Right lung (tissue), 5 donors: ENCODE data around the gene MOB3B. TPM values are rescaled to one million over a fixed set of nuclear protein-coding genes. Genes with fewer than 3 reads are reported as not detected.
"Not testable (repeated sequence)": the region's sequence is repeated elsewhere in the genome, so short reads cannot be mapped to it uniquely, and the experiment has no call there.

Experiments used
- DNase-seq, 2 donors: peaks; one replicate each; pipeline ENCODE4 v3.0.0-alpha.2; 2013
- polyA plus RNA-seq, 5 donors: library from polyadenylated mRNA; unstranded; fragments of 120-200 nt; gene quantifications; one replicate each; pipeline versions ENCODE4 v1.2.1 to v1.2.3, GENCODE V29; 2013; ENCODE audit warnings: inconsistent platforms in 1 of 5, low replicate concordance in 1 of 5; ENCODE audit not compliant: insufficient read length in 5 of 5, insufficient read depth in 1 of 5

Gene MOB3B
- polyA plus RNA-seq, 5 donors: 13.2 to 19.1 (median 15.8) TPM

- no peak for DNase-seq
These were observed 78.3 kb downstream of the MOB3B start for GRCh38 chr9:27451207-27451797.

GRCh38 chr9:27450752-27451151 lies 78.9 kb downstream of the MOB3B start:
- no peak for DNase-seq

GRCh38 chr9:27448356-27448755 lies 81.3 kb downstream of the MOB3B start:
- DNase-seq: not testable (repeated sequence)

- no peak for DNase-seq
These were observed 82.5 kb downstream of the MOB3B start for GRCh38 chr9:27447031-27447683.

GRCh38 chr9:27445688-27446087 lies 83.9 kb downstream of the MOB3B start:
- DNase-seq: no peak

GRCh38 chr9:27445057-27445595 lies 84.5 kb downstream of the MOB3B start:
- DNase-seq: no peak

GRCh38 chr9:27442464-27442863 lies 87.2 kb downstream of the MOB3B start:
- DNase-seq: no peak

- DNase-seq: no peak
These were observed 87.9 kb downstream of the MOB3B start for GRCh38 chr9:27441741-27442070.

GRCh38 chr9:27440888-27441740 lies 88.5 kb downstream of the MOB3B start:
- DNase-seq: no peak

- DNase-seq: no peak
These were observed 91.1 kb downstream of the MOB3B start for GRCh38 chr9:27438522-27438921.

- DNase-seq: no peak
These were observed 91.8 kb downstream of the MOB3B start for GRCh38 chr9:27437652-27438373.

- no peak for DNase-seq
These were observed 93.4 kb downstream of the MOB3B start for GRCh38 chr9:27436234-27436633.

- peak in 1 of 2 donors; percentile 27 for DNase-seq
These were observed 95.8 kb downstream of the MOB3B start for GRCh38 chr9:27433631-27434325.

- no peak for DNase-seq
These were observed 97.3 kb downstream of the MOB3B start for GRCh38 chr9:27432308-27432707.

- no peak for DNase-seq
These were observed 98.0 kb downstream of the MOB3B start for GRCh38 chr9:27431543-27432147.

- no peak for DNase-seq
These were observed 98.7 kb downstream of the MOB3B start for GRCh38 chr9:27430750-27431535.

GRCh38 chr9:27429917-27430316 lies 99.7 kb downstream of the MOB3B start:
- no peak for DNase-seq

- no peak for DNase-seq
These were observed 100.2 kb downstream of the MOB3B start for GRCh38 chr9:27429436-27429835.

GRCh38 chr9:27428551-27428950 lies 101.1 kb downstream of the MOB3B start:
- DNase-seq: no peak

- no peak for DNase-seq
These were observed 102.4 kb downstream of the MOB3B start for GRCh38 chr9:27427272-27427643.
